HG03060 (cell line): ENCODE measurements around the gene INAVA.

Experiments used
- ATAC-seq: cut with Tn5 transposase; IDR thresholded peaks from one replicate; pipeline ENCODE4 v1.9.1; 2021; ENCODE audit warnings: low read depth, moderate number of reproducible peaks; ENCODE audit not compliant: unreplicated experiment

The INAVA gene

DNA sequence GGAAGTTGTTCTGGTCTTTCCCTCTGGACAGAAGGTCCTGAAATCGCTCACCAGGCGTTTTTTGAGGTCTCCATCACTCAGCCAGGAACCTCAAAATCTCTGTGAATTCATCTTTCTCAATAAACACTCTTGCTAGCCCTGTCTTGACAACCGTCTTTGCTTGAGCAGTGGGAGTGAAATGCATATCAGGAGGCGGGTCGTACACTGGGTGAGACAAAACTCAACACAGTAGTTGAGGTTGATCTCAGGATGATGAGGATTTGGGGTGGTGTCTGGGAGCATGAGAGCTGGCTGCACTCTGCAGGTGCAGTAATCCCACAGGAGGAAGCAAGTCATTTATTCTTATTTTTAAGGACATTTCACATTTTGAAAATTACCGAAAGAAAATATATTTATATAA lies 20.0 kb upstream of the INAVA start:
- no peak for ATAC-seq

DNA sequence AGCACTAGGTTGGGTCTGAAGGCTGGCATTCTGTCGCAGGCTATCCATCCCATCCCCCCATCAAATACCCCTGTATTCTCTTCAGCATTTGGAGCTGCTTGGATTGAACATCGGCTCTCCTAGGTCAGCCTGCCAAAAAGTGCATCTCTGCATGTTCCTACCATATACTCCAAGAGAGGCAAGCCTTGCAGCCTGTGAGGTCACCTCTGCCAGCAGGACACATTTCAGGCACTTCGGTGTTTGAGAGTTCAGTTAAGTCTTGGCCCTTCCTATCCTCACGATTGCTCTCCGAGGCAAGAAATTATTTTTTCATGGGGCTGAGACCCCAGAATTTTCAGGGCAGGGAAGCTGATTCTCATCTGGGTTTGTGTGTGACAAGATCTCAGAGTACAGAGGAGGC lies 19.3 kb upstream of the INAVA start:
- no peak for ATAC-seq

DNA sequence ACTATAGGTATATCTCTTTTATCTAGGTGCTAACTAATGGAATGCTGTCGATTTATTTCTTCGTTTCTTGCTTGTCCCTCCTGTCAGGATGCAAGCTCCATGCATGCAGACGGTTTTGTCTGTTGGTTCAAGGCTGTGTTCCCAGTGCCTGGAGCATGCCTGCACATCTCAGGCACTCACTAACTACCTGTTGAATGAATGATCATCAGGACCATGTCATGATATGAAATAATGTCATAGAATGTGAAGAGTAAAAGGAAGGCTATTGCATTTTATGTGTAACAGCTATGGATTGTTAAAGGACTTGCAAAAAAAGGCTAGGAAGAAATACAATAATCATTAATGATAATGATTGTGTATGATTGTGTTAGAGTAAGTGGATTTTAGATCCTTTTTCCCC lies 17.7 kb upstream of the INAVA start:
- no peak for ATAC-seq

DNA sequence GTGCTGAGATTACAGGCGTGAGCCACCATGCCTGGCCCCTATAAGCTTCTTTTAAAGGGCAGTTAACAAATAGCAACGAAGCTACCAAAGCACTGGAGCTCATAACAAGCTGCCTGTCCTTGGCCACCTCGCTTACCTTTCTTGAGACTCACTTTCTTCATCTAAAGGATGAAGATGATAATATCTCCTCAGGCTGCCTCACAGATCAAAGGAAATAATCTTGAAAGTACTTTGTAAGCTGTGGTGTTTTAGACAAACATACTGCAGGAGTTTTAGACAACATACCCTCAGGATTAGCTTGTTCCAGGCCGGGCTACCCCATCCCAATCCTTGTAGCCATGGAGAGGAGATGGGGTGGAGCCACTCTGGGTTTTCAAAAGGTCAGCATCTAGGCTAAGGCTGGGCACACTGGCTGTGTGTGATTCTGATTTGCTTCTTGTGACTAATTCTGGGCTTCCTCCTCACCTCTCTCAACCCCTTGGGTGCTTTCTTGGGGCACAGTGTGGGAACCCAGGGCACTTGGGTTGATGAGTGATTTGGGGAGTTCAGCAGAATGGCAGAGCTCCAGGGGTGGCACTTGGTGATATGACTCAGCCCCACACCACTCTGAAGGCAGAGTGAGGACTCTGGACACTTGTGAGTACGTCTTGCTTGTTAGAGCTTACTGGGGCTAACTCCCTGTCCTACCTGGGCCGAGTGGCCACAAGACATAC lies 16.7 kb upstream of the INAVA start:
- ATAC-seq, result peak; percentile 63

DNA sequence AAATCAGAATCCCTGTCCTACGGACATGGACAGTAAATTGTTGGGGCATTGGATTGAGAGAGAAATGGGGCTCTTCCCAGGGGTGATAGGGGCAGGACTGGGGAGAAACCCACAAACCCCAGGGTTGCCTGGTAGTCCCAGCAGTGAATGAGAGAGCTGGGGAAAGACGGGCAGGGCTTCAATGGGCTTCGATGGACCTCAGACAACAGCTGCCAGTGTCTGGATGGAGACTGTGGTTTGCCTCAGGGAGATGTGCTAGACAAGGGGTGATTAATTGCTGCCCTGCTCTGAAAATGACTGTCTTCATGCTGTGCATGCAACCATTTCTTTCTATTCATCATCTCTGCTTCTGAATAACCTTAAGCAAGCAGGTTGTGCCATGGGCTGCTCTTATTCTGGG lies 14.5 kb upstream of the INAVA start:
- ATAC-seq, result peak; percentile 73

DNA sequence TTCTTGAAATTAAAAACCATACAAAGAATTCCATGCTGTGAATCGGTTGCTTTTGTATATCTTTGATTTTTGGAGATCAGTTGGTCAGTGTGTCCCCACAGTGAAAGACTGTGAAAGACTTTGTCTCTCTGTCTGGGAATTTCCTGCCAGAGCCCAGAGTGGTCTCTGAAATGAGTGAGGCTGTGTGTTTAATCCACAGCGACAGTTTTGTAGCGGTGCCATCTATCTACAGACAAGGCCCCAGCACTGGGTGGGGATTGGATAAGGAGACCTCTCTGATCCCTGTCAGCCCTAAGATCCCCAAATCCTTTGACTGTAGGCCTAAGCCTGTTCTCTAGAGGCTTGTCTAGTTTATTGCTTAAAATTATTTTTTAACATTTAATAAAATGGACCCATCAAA lies 11.6 kb upstream of the INAVA start:
- ATAC-seq, result no peak

DNA sequence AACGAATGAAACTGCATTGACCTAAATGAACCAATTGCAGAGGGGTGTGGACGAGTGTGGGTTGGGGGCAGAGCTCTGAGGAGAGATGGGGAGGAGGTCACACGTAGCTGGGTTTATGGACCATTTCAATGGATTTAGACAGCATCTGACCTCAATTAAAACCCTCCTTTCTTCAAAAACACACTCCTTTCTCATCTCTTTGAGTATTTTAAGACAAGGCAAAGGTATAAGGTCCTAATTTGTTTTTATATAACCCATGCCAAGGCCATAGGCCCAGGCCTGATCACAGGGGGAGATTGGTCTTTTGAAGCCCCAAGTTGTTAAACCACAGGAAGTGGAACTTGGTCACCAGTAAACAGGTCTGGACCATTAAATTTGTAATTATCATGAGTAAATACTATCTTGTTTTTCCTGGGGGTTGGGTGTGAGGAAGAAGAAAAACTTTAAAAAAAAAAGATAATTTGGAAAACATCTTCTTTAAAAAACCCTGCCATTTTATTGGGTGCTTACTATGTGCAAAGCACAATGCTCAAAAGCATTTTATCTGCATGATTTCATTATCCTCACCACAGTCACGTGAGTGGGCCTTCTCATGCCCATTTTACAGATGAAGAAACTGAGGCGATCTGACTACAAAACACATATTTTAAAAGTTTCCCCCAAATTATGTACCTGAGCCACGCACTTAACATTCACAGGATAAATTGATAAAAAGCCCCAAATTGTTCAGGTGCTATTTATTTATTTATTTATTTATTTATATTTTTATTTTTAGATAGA lies 8.9 kb upstream of the INAVA start:
- ATAC-seq, result no peak

DNA sequence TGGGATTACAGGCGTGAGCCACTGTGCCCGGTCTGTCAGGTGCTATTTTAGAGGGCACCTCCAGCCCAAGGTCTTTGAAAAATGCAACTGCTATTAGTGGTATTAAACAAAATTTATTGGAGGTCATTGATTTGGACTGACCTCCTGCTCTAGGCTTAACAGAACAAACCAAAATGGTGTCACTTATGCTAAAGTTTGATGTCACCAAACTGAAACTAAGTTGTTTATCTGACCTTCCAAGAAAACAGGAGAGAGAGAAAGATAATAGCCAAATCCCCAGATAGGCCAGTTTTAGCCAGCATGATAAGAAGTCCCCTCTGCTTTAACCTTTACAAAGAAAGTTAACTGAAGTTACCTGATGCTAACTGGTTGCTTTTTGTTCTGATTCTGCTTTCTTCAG lies 8.1 kb upstream of the INAVA start:
- ATAC-seq, result no peak

DNA sequence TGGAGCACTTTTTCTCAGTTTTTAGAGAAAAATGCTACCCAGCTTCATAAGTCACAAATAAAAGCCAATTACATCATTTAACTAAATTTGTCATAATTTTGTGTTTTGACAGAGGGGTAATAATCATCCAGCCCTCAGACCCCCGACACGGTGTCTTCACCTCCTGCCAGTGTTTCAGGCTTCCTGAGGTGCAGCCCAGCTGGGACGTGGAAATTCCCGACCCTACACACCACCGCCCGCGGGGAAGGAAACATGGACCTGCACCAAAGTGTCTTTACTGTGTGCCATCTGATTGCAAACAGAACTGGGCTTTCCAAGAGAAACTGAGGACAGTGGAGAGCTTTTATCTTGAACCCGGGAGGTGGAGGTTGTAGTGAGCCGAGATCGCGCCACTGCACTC lies 7.7 kb upstream of the INAVA start:
- no peak for ATAC-seq

DNA sequence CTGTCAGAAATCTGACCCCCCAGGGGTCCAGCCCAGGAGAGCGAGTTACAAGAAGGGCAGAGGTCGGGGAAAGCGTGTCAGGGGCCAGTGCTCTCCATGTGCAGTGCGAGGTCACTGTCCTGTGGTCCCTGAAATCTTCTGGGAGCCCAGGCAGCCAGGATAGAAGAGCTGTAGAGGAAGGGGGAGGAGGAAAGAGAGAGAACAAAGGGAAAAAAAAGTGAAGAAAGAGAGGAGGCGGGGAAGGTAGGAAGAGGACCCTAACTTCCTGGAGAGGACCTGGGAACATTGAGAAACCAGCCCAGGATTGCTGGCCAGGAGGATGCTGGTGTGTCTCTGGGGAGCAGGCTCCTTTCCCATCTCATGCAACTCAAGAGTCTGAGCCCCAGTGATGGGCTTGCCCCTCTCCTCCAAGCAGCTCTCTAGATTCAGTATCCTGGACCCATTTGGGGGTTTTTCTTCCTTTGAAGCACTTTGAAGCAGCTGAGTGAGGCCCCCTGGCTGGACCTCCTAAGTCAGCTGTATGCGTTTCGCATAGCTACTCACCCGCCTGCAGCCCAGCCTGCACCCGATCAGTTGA lies 6.8 kb upstream of the INAVA start:
- ATAC-seq, result no peak

DNA sequence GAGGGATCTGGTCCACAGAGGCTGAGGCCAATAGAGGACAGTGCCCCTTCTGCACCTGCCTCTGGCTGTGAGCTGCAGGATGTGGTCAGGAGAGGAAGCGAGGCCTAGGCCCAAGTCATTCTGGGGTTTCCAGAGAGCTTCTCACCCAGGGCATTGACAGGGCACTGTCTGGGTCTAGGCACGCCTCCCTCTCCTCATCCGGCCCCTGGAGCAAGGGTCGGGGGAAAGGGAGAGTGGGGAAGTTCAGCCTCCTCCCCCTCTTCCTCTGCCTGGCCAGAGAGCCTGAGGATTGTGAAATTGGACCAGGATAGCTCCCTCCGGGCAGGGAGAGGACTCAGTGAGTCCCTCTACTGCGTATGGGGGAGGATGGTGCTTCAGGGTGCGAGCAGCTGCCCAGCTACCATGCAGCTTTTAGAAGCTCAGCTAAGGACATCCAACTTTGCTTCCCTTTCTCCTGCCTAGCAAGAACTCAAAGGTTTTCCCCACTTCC lies 6.3 kb upstream of the INAVA start:
- peak; percentile 96 for ATAC-seq

DNA sequence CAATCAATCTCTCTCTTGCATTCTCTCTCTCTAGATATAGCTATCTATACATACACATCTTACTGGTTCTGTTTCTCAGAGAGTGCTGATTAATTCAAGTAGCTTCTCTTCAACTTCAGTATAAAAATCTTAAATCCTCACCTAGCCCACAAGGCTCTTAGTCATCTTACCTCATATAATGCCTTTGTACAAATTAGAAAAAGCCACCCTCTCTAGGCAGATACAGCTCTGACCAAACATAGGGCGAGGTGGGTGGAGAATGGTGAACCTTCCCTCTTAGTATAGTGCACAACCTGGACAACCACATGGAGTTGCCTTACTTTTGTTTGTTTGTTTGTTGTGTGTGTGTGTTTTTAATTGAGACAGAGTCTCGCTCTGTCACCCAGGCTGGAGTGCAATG lies 5.1 kb upstream of the INAVA start:
- ATAC-seq, result no peak

DNA sequence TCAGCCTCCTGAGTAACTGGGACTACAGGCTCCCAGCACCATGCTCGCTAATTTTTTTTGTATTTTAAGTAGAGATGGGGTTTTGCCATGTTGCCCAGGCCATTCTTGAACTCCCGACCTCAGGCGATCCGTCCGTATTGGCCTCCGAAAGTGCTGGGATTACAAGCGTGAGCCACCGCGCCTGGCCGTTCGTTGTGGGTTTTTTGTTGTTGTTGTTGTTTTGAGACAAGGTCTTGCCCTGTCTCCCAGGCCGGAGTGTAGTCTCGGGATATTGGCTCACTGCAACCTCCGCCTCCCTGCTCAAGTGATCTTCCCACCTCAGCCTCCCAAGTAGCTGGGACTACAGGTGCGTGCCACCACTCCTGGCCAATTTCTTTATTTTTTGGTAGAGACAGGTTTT lies 4.7 kb upstream of the INAVA start:
- ATAC-seq, result no peak

DNA sequence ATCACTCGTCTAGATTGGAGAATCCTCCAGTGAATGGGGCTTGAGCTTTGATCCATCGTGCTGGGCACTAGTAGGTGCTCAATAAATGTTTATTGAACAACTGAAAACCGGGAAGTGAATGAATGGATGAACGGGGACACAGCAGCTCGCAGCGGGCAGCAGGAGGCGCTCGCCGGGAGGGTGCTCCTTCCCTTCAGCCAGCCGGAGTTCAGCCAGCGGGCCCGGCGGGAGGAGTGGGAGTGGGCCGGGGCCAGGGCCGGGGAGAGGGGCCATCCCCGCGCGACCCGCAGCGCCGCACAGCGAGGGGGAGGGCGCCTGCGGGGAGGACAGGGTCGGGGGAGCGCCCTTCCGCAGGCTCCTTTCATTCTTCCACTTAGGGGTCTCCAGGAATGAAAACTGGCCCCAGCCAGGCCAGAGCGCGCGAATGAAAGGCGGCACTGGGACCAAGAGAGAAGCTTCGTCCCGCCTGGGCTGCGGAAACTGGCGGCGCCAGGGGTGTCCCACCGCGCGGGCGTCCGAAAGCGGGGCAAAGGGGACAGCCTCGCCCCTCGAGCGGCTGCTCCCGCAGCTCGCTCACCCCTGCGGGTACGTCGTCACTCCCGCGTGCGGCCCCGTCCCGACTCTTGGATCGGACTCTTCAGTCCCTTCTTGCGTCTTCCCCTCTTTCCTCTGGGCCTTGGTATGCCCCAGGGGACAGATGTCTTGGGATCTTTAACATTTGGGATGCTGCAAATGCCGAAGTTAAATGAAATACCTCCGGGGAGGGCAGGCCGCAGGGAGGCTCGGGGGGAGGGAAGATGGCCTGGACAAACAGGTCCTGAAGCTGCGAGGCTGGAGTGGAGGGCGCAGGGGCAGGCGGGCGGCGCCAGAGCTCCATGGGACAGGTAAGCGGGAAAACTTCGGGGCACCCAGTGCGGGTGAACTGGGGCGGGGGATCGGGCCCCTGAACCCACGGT lies 3.6 kb upstream of the INAVA start:
- no peak for ATAC-seq

DNA sequence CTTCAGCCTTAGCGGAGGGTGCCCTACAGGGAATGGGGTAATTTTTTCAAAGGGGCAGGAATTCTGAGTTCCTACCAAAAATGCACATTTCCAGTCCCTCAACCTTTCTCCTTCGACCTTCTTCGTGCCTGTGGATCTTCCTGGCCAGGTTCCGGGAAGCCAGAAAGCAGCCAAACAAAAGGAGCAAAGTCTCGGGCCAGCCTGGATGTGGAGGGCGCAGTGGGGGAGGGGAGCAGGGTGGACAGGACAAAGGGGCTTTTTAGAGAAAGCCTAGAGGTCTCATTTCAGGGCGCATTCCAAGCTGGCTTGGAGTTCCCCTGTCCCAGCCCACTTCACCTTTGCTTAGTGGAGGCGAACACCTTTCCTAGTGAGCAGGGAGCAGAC lies 2.9 kb upstream of the INAVA start:
- no peak for ATAC-seq

DNA sequence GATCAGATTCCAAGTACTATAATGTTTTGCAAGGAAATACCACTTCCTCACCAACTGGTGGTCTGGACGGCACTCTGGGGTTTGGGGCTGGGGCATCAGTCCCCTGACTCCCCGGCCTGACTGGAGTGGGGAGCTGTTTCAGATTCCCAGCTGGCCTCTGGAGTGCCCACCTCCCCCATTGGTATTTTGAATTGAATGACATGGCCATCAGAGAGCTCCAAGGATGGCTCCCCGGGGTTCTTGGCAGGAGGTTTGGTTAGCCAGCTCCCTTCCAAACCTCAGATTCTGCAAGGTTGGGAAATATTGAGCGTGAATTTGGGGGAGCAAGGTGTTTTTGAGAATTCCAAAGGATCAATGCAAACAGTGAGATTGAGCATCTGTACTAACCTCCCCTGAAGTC lies 2.2 kb upstream of the INAVA start:
- ATAC-seq, result no peak

DNA sequence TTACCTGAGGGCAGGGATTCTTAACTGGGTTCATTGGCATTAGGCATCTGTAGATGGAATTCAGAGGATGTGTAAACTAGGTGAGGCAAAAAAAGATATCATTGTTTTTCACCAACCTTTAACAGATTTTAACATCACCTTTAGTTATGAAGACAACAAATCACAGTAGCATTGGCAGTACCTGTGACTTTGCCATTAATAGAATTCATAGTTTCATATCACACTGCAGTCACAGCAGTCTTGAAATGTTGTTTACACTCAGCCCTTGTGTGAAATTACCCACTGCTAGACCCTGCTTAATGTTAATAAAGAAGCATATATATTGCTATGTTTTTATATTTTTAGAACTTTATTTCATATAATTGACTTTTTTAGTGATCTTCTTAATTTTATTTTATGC lies 1.7 kb upstream of the INAVA start:
- no peak for ATAC-seq

DNA sequence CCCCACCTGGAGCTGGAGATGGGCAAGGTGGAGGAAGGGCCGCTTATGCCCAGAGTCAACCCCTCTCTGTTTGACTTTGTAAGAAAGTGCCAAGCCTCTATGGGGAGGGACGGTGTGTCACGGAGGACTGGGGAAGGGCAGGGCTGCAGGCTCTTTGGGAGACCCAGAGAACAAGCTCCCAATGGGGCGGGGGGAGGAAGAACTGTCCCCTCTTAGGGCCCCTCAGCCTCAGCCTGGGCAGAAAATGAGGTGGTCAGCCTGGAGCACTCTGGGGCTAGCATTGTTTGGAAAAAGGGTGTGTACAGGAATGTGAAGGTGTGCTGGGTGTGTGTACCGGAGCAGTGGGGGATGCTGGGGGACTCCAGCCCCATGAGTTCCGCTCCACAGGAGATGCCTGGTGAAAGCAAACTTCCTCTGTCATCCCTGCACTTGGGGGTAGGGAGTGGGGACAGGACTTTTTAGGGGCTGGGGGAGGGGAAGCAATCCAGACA lies 1.2 kb upstream of the INAVA start:
- ATAC-seq, result no peak

DNA sequence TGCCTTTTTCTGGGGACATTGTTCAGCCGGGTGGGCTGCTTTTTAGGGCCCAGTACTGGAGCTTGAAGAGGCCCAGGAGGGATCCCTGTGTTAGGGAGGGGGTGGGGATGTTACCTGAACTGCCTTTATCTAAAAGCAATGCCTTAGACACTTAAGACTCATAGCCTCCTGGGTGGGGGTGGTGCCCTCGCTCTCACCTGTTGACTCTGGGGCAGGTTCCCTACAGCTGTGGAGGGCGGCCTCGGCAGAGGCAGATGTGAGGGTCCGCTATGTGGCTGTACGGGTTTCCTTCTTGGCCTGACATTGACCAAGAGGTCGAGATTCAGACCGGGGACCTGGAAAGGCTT lies 716 bp downstream of the INAVA start:
- no peak for ATAC-seq

DNA sequence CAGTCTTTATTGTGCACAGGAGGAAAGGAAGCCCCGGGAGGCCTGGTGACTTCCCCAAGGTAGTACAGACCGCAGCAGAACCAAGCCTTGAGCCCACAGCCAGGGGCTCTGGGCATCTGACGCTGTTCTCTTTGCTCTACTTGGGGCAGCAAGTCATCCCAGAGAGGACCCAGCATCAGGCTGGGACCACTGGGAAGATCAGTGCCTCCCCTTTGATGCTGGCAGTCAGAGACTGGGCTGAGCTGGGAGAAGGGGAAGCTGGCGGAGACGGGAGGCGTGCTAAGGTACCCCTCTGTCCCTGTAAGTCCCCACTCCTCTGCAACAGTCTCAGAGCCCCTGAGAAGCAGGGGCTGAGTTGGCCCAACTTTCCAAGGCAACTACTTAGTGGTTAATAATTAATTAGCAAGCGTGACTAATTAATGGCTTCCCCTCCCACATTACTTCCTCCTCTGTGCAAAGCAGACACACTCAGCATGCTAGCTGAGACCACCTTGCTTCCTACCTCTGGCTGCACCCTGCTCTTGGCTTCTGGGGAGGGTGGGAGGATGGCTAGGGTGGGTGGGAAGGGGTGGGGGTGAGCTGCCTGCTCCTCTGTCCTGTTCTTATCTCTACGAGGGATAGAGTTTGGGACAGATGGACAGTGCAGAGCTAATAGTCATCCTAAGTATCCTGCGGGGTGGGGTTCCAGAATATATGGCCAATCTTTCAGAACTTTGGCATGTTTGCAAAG lies 1.3 kb downstream of the INAVA start:
- peak; percentile 66 for ATAC-seq
